Measurements from ENCODE around the gene CDT1. TPM values are rescaled to one million over a fixed set of nuclear protein-coding genes. Genes with fewer than 3 reads are reported as not detected.
A peak's percentile ranks its signal among the peaks of the same experiment; 100 is the strongest.

CDT1 gene
- total RNA-seq, 4 donors from 2014 or later, result 0.92 to 2.0 TPM; not detected in 2

DNA sequence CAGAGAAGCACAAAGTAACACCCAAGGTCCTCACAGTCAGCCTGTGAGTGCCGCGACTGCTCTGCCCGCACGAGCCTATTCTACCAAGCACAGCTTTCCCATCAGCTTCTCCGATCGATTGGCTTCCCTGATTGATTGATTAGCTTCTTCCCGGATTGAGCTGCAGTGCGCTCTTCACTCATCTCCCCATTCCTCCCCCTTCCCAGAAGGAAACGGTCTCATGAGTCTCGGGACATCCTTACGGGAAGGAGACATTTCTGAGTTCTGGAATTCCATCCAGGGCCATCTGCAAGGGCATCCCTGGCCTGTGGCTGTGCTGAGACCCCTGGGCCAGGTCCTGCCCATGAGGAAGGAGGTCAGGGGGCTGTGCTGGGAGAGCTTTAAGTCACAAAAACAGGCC, 36.6 kb upstream of the CDT1 start:
- 77 to 80% methylated on average over 2 to 6 of the region's 11 CpGs for WGBS, 2 donors (ENCODE audit: low coverage in 1 of 2)
- TF ChIP-seq POLR2AphosphoS5 (IDR thresholded peaks at IDR 0.05) (no peak), EP300 (IDR thresholded peaks at IDR 0.05) (no peak), POLR2A (IDR thresholded peaks at IDR 0.05) (no peak)
- TF ChIP-seq, protein P1, sequence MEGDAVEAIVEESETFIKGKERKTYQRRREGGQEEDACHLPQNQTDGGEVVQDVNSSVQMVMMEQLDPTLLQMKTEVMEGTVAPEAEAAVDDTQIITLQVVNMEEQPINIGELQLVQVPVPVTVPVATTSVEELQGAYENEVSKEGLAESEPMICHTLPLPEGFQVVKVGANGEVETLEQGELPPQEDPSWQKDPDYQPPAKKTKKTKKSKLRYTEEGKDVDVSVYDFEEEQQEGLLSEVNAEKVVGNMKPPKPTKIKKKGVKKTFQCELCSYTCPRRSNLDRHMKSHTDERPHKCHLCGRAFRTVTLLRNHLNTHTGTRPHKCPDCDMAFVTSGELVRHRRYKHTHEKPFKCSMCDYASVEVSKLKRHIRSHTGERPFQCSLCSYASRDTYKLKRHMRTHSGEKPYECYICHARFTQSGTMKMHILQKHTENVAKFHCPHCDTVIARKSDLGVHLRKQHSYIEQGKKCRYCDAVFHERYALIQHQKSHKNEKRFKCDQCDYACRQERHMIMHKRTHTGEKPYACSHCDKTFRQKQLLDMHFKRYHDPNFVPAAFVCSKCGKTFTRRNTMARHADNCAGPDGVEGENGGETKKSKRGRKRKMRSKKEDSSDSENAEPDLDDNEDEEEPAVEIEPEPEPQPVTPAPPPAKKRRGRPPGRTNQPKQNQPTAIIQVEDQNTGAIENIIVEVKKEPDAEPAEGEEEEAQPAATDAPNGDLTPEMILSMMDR (IDR thresholded peaks at IDR 0.05), result no peak
- Histone ChIP-seq H3K27ac (peak overlapping the region in 3 of 4 donors; percentile 91 to 98 (median 92)), H3K9me3 (no peaks in the 10 kb centered on the region), H3K4me3 (no peak overlapping the region), H3K4me1 (peaks cover 9 to 100% (median 75%) of the 10 kb centered on the region in 3 donors), H3K27me3 (no peaks in the 10 kb centered on the region), H3K36me3 (peaks cover 0 to 10% of the 10 kb centered on the region in 2 donors)
- ATAC-seq, result no peak

DNA sequence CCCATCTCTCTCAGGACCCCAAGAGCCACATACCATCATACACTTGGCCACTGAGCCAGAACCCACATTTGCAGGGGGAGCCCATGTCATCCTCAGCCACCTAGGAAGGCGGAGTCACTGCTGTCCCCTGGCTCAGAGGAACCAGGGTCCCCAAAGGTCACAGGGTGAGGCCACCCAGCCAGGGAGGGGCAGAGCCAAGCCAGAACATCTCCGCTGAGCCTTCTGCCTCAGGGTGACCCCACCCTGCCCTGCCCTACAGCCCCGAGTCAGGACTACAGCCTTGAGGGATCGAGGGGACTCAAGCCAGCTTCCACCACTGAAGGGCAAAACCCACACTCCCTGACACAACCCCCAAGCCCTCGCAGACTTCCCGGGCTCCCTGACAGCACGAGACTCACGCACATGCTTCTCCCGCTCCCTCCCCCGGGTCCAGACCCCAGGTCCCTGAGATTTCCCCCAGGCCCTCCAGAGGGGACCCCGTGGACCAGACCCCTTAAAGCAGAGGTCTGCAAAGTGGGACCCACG, 36.0 kb upstream of the CDT1 start:
- TF ChIP-seq POLR2A (IDR thresholded peaks at IDR 0.05) (no peak), POLR2AphosphoS5 (IDR thresholded peaks at IDR 0.05) (no peak), EP300 (IDR thresholded peaks at IDR 0.05) (no peak)
- TF ChIP-seq, protein P1 (IDR thresholded peaks at IDR 0.05), result no peak
- peaks cover 14 to 100% (median 75%) of the 10 kb centered on the region in 3 donors for H3K4me1 ChIP-seq
- no CpG with 5 or more reads among the region's 12 CpGs for WGBS, 2 donors (ENCODE audit: low coverage in 1 of 2)
- H3K36me3 ChIP-seq, result peaks cover 0 to 10% of the 10 kb centered on the region in 2 donors
- peak overlapping the region; percentile 44 to 98 (median 92) for H3K27ac ChIP-seq
- no peak for ATAC-seq
- H3K4me3 ChIP-seq, result peak overlapping the region in 1 of 2 donors; percentile 34
- no peaks in the 10 kb centered on the region for H3K9me3 ChIP-seq
- no peaks in the 10 kb centered on the region for H3K27me3 ChIP-seq

DNA sequence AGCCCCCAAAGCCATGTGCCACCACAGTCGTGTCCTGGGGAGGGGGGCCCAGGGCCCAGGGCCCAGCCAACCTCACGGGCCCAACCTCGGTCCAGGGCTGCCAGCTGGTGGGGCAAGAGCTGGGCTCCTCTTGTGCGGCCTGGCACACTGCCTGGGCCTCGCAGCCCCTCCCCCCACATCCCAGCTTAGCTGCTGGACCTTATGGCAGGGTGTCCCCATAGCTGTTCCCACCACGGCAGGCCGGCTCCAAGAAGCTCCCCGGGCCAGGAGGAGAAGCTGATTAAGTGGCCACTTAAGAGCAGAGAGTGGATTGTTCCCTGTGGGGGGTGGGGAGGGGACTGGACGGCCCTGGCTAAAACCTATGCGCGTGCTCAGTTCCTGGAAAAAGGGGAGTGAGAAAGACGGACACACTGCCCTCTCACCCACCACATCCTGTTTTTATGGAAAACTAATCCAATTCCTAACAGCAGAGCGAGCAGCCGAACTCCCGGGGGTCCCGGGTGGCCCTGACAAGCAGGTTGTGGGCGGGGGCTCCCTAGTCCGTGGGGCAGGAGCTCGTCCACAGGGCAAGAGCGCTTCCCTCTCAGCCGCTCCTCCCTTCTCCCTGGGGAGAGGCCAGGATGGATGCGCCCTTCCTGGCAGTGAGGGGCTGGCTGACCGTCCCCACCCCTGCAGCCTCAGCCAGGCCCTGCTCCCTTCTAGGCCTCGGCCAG, 35.4 kb upstream of the CDT1 start:
- TF ChIP-seq, protein P1 (IDR thresholded peaks at IDR 0.05), result peak in 1 of 4 experiments; percentile 30
- TF ChIP-seq POLR2AphosphoS5 (IDR thresholded peaks at IDR 0.05) (peak; percentile 81), POLR2A (IDR thresholded peaks at IDR 0.05) (no peak), EP300 (IDR thresholded peaks at IDR 0.05) (no peak)
- Histone ChIP-seq H3K27me3 (no peaks in the 10 kb centered on the region), H3K9me3 (no peaks in the 10 kb centered on the region), H3K4me3 (peak overlapping the region in 1 of 2 donors; percentile 34), H3K36me3 (peaks cover 0 to 10% of the 10 kb centered on the region in 2 donors), H3K4me1 (peaks cover 16 to 100% (median 77%) of the 10 kb centered on the region in 3 donors), H3K27ac (peak overlapping the region; percentile 44 to 98 (median 92))
- WGBS, 2 donors (ENCODE audit: low coverage in 1 of 2), result 15 to 24% methylated on average over 4 of the region's 24 CpGs
- ATAC-seq, result peak; percentile 54

DNA sequence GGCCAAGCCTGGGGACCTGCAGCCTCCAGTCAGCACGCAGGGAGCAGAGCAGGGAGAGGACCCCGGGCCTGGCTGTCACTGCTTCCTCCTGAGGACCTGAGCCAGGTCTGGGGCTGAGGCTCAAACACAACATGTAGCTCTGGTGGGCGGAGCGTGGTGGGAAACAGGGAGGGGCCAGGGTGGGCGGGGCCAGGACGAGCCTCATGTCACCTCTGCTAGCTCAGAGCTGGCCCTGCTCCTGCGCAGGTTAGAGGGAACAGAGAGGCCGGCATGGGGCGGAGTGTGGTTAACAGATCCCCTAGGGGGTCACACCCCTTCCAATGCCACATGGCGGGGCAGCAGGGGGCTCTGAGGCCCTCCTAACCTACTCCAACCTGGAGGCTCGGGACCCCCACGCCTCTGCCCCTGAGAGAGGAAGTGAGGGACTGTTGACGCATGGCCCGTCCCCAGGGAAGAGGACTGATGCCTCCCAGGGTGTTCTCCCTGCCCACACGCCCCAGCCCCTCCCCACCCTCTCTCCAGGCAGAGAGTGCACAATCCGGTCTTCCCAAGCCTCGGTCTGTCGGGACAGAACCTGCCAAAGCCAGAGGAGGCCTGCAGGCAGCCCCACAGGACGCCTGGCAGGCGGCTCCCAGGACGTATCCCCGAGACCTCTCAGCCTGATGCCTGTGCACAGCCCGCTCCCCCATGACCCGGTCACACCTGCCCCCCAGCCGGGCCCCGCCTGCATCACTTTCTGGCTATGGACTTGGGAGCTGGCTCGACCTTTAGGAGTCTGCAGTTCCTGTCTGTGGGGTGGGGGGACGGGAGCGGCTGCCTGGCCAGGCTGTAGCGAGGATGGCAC, 33.8 kb upstream of the CDT1 start:
- peak overlapping the region in 1 of 2 donors; percentile 44 for H3K4me3 ChIP-seq
- ATAC-seq, result no peak
- WGBS, 2 donors (ENCODE audit: low coverage in 1 of 2), result 0% methylated on average over 1 of the region's 30 CpGs; no CpG with 5 or more reads in 1 of the 2 donors
- peak overlapping the region; percentile 72 to 98 (median 92) for H3K27ac ChIP-seq
- no peaks in the 10 kb centered on the region for H3K9me3 ChIP-seq
- peaks cover 18 to 100% (median 83%) of the 10 kb centered on the region in 3 donors for H3K4me1 ChIP-seq
- peaks cover 0 to 4% of the 10 kb centered on the region in 2 donors for H3K36me3 ChIP-seq
- no peaks in the 10 kb centered on the region for H3K27me3 ChIP-seq
- TF ChIP-seq EP300 (IDR thresholded peaks at IDR 0.05) (no peak), POLR2A (IDR thresholded peaks at IDR 0.05) (no peak), POLR2AphosphoS5 (IDR thresholded peaks at IDR 0.05) (no peak)
- TF ChIP-seq, protein P1 (IDR thresholded peaks at IDR 0.05), result no peak
